ENCODE measurements around the gene GRHL1.

The GRHL1 gene

DNA sequence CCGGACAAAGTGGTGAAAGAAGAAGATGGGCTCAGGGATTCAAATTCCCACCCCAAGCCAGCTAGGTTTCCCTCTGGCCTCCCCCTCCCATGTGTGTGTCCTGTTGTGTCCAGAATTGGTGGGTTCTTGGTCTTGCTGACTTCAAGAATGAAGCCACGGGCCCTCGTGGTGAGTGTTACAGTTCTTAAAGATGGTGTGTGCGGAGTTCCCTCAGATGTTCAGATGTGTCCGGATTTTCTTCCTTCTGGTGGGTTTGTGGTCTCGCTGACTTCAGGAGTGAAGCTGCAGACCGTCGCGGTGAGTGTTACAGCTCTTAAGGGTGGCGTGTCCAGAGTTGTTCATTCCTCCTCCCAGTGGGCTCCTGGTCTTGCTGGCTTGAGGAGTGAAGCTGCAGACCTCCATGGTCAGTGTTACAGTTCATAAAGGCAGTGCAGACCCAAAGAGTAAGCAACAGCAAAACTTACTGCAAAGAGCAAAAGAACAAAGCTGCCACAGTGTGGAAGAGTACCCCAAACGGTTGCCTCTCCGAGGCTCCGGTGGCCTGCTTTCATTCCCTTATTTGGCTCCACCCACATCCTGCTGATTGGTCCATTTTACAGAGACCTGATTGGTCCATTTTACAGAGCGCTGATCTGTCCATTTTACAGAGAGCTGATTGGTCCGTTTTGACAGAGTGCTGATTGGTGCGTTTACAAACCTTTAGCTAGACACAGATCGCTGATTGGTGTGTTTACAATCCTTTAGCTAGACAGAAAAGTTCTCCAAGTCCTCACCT lies 54.2 kb downstream of the GRHL1 start:
- TF ChIP-seq, protein P1, sequence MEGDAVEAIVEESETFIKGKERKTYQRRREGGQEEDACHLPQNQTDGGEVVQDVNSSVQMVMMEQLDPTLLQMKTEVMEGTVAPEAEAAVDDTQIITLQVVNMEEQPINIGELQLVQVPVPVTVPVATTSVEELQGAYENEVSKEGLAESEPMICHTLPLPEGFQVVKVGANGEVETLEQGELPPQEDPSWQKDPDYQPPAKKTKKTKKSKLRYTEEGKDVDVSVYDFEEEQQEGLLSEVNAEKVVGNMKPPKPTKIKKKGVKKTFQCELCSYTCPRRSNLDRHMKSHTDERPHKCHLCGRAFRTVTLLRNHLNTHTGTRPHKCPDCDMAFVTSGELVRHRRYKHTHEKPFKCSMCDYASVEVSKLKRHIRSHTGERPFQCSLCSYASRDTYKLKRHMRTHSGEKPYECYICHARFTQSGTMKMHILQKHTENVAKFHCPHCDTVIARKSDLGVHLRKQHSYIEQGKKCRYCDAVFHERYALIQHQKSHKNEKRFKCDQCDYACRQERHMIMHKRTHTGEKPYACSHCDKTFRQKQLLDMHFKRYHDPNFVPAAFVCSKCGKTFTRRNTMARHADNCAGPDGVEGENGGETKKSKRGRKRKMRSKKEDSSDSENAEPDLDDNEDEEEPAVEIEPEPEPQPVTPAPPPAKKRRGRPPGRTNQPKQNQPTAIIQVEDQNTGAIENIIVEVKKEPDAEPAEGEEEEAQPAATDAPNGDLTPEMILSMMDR (IDR thresholded peaks at IDR 0.05; ENCODE audit: borderline replicate concordance, control extremely low read depth, extremely low read depth, insufficient read depth, missing control alignments) = no peak
- DNase-seq (ENCODE audit: low spot score) = no peak
- in situ Hi-C loops (cut with MboI; ENCODE audit: low sequenced_read_pairs, unreplicated experiment) = no loop called here

DNA sequence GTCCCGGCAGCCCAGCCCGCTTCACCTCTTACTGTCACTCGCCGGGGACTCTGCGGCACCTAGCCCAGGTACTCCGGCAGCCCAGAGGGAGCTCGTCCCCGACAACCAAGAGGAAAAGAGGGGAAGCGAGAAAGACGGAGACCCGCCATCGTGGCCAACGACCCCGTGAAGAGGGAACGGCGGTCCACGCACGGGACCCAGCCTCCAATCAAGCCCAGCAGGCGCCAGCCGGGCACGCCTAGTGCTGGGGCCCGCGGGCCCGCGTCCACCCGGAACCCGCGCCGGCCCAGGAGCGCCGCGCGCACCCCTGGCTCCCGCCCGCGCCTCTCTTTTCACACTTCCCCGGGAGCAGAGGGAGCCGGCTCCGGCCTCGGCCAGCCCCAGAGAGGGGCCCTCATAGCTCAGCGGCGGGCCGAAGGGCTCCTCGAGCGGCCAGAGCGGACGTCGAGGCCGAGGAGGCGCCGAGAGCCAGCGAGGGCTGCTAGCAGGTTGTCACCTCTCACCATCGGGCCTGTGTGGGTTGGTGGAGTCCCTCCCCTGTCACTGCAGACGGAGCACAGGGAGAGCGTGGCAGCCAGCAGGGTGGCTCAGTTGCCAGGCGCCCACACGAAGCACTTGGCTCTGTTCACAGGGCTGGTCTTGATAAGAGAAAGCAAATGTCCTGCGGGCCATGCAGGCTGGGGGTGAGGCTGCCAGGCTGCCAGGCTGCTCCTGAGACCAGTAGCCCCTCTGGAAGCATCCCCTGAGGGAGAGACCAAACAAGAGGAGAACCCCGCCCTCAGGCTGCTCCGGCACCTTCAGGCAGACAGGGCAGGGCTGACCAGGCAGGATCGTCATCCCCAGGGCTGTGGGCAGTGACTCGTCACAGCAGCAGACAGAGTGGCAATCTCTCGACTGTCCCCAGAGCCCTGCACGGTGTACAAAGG lies 55.0 kb downstream of the GRHL1 start:
- TF ChIP-seq, protein P1 (IDR thresholded peaks at IDR 0.05; ENCODE audit: borderline replicate concordance, control extremely low read depth, extremely low read depth, insufficient read depth, missing control alignments) = no peak
- no peak for DNase-seq (ENCODE audit: low spot score)
- in situ Hi-C loops (cut with MboI; ENCODE audit: low sequenced_read_pairs, unreplicated experiment) = no loop called here

DNA sequence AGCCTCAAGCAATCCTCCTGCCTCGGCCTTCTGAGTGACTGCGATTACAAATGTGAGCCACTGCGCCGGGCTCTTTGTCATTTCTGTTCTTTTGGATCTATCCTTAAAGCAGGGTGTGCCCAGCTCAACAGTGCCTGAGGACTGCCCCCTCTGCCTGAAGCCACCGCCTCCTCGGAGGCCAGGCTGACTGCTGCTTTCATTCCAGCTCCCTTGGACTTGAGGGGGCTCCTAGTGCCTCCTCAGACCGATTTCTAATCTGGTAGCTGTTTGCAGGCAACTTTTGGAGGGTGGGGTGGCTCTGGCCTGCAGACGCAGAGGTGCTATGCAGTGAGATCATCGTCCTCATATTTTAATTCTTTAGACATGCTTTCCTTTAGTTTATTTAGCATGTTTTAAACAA lies 55.9 kb downstream of the GRHL1 start:
- in situ Hi-C loops (cut with MboI; ENCODE audit: low sequenced_read_pairs, unreplicated experiment) = no loop called here
- TF ChIP-seq, protein P1 (IDR thresholded peaks at IDR 0.05; ENCODE audit: borderline replicate concordance, control extremely low read depth, extremely low read depth, insufficient read depth, missing control alignments) = no peak
- no peak for DNase-seq (ENCODE audit: low spot score)

DNA sequence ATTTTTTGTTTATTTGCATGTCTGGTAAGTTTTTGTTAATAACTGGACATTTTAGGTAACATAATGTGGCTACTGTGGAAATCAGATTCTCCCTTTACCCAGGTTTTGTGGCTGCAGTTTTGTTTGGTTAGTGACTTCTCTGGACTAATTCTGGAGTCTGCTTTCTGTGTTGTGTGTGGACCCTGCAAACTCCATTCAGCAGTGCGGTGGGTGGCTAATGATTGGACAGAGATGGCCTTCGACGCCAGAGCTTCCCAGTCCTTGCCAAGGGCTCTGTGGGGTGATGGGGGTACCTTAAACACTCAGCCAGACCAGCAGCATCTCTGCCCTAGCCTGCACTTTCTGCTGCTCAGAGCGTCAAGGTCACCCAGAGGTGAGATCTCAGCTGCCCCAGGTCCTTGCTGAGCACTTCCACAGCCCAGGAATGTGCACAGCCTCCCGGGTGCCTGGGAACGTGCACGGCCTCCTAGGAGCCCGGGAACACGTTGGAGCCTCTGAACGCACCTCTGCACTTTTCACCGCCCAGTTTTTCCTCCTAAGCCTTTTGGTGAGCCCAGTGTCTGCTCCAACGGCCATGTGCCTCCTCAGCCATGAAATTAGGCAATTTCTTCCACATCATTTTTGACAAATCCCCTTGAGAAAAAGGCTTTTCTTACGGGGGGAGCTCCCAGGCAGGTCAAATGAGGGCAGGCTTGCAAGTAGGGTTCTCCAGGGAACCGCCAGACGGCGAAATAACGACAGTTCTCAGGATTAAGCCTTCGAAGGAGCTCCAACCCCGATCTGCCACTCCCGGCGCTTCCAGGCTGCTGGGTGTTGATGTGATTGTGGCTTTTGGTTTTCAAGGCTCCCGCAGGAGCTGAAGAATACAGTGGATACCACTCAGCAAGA lies 56.7 kb downstream of the GRHL1 start:
- DNase-seq (ENCODE audit: low spot score) = no peak
- in situ Hi-C loops (cut with MboI; ENCODE audit: low sequenced_read_pairs, unreplicated experiment) = no loop called here

DNA sequence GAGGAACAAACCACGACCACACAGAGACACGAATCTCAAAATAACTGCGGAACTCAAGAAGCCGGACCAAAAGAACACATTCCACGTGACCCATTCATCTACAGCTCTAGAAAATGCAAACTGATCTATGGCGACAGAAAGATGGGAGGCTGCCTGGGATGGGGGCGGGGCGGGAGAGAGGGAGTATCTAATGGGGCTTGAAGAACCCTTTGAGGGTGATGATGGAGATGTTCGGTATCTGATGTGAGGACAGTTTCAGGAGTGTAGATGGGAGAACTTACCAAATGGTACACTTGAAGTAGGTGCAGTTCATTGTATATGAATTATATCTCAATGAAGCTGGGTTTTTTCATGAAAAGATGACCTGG lies 57.3 kb downstream of the GRHL1 start:
- TF ChIP-seq, protein P1 (IDR thresholded peaks at IDR 0.05; ENCODE audit: borderline replicate concordance, control extremely low read depth, extremely low read depth, insufficient read depth, missing control alignments) = no peak
- DNase-seq (ENCODE audit: low spot score) = no peak
- in situ Hi-C loops (cut with MboI; ENCODE audit: low sequenced_read_pairs, unreplicated experiment) = no loop called here

More for the DNA sequence above, 56.7 kb downstream of the GRHL1 start:
- TF ChIP-seq, protein P1 (IDR thresholded peaks at IDR 0.05; ENCODE audit: borderline replicate concordance, control extremely low read depth, extremely low read depth, insufficient read depth, missing control alignments) = no peak

DNA sequence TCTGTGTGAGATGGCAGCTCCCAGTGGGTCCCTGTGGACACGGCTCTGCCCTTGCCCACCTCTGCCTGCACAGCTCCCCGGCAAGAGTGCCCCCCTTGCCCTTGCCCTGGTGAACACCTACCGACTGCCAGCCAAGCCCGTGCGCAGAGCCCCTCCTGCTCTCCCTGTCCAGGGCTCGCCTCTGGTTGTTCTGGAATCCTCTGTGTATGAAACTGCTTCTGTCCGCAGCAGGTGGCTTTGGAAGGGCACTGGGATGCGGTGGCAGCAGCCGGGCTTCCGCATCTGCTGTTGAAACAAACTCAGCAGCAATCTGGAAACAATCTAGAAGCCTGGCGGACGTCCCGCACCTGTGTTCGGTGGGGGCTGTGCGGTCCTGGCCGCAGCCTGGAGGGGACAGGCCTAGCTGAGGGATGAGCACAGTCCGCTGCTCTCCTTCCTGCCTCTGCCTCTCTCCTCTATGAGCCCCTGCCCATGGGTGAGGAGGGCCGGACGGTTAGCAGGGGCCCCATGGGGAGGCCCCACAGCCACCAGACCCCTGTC lies 57.8 kb downstream of the GRHL1 start:
- TF ChIP-seq, protein P1 (IDR thresholded peaks at IDR 0.05; ENCODE audit: borderline replicate concordance, control extremely low read depth, extremely low read depth, insufficient read depth, missing control alignments) = no peak
- DNase-seq (ENCODE audit: low spot score) = no peak
- in situ Hi-C loops (cut with MboI; ENCODE audit: low sequenced_read_pairs, unreplicated experiment) = no loop called here

Measured in GM13976 (cell line).